Measurements from ENCODE around the gene SDHC. TPM values are rescaled to one million over a fixed set of nuclear protein-coding genes. Genes with fewer than 3 reads are reported as not detected.

The SDHC gene
- polyA plus RNA-seq, 1 of the 3 experiments (the other 2 are of a cell fraction) = 195 TPM

DNA sequence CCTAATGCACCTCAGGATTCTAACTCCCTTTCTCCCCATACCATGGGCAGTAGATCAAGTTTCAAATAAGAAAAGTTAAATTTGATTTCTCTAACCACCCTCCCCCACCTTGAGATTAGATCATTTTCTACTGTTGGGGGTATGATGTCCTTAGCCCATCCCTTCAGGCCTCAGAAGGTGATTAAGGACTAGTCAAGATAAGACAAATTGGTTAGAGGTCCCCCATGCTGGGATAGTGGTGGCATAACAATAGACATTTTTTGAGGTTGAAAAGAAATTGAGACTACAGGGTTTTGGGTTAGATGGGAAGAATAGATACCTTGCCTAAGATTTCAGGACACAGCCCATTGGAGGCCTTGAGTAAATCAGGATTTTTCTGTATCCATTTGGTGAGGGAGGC lies 51.0 kb downstream of the SDHC start:
- H3K36me3 ChIP-seq (replicated peaks in 1 of 2; ENCODE audit: control insufficient read depth in 1 of 2, insufficient read depth in 2 of 2, low read length in 1 of 2) = peaks cover 22 to 33% of the 10 kb centered on the region in 2 experiments
- CTCF ChIA-PET = no interaction called here
- no peaks in the 10 kb centered on the region for H3K9me2 ChIP-seq
- H3K9ac ChIP-seq = no peak overlapping the region
- no peak for DNase-seq
- POLR2A ChIA-PET = no interaction called here
- H3K4me1 ChIP-seq (ENCODE audit: control insufficient read depth in 1 of 2, insufficient read depth in 2 of 2, low read depth in 1 of 2, low read length in 1 of 2) = 0 out of 4 replicates have a peak, but pooled peaks cover 0 to 2% of the 10 kb centered on the region in 2 experiments
- H3F3A ChIP-seq (replicated peaks; ENCODE audit: insufficient read depth) = peaks cover 5% of the 10 kb centered on the region
- no peaks in the 10 kb centered on the region for H4K20me1 ChIP-seq (ENCODE audit: insufficient read depth)
- TF ChIP-seq GABPA (IDR thresholded peaks at IDR 0.05; ENCODE audit: low read depth) (no peak), POLR2AphosphoS5 (IDR thresholded peaks at IDR 0.05; ENCODE audit: low read depth, low read length) (no peak), MXI1 (IDR thresholded peaks at IDR 0.05; ENCODE audit: low read depth, low read length) (no peak), JUND (IDR thresholded peaks at IDR 0.05) (no peak), GATA2 (CRISPR knock-in tag; IDR thresholded peaks at IDR 0.05) (no peak), RAD21 (IDR thresholded peaks at IDR 0.05; ENCODE audit: low read length) (no peak), CHD2 (IDR thresholded peaks at IDR 0.05; ENCODE audit: low read length, partially characterized antibody) (no peak), FOXM1 (IDR thresholded peaks at IDR 0.05; ENCODE audit: low read depth) (no peak), MEF2A (IDR thresholded peaks at IDR 0.05; ENCODE audit: borderline replicate concordance, low read depth) (no peak), RCOR1 (IDR thresholded peaks at IDR 0.05; ENCODE audit: low read length) (no peak), NRF1 (IDR thresholded peaks at IDR 0.05; ENCODE audit: low read depth, low read length) (no peak), SIN3A (IDR thresholded peaks at IDR 0.05; ENCODE audit: borderline replicate concordance, low read depth, low read length) (no peak), TAF1 (IDR thresholded peaks at IDR 0.05; ENCODE audit: borderline replicate concordance, low read depth, low read length) (no peak)
- TF ChIP-seq, protein P1, sequence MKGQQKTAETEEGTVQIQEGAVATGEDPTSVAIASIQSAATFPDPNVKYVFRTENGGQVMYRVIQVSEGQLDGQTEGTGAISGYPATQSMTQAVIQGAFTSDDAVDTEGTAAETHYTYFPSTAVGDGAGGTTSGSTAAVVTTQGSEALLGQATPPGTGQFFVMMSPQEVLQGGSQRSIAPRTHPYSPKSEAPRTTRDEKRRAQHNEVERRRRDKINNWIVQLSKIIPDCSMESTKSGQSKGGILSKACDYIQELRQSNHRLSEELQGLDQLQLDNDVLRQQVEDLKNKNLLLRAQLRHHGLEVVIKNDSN (IDR thresholded peaks at IDR 0.05; ENCODE audit: borderline replicate concordance, low read depth) = no peak
- TF ChIP-seq, protein P2, sequence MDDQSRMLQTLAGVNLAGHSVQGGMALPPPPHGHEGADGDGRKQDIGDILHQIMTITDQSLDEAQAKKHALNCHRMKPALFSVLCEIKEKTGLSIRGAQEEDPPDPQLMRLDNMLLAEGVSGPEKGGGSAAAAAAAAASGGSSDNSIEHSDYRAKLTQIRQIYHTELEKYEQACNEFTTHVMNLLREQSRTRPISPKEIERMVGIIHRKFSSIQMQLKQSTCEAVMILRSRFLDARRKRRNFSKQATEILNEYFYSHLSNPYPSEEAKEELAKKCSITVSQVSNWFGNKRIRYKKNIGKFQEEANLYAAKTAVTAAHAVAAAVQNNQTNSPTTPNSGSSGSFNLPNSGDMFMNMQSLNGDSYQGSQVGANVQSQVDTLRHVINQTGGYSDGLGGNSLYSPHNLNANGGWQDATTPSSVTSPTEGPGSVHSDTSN (IDR thresholded peaks at IDR 0.05) = no peak
- TF ChIP-seq, protein P3, sequence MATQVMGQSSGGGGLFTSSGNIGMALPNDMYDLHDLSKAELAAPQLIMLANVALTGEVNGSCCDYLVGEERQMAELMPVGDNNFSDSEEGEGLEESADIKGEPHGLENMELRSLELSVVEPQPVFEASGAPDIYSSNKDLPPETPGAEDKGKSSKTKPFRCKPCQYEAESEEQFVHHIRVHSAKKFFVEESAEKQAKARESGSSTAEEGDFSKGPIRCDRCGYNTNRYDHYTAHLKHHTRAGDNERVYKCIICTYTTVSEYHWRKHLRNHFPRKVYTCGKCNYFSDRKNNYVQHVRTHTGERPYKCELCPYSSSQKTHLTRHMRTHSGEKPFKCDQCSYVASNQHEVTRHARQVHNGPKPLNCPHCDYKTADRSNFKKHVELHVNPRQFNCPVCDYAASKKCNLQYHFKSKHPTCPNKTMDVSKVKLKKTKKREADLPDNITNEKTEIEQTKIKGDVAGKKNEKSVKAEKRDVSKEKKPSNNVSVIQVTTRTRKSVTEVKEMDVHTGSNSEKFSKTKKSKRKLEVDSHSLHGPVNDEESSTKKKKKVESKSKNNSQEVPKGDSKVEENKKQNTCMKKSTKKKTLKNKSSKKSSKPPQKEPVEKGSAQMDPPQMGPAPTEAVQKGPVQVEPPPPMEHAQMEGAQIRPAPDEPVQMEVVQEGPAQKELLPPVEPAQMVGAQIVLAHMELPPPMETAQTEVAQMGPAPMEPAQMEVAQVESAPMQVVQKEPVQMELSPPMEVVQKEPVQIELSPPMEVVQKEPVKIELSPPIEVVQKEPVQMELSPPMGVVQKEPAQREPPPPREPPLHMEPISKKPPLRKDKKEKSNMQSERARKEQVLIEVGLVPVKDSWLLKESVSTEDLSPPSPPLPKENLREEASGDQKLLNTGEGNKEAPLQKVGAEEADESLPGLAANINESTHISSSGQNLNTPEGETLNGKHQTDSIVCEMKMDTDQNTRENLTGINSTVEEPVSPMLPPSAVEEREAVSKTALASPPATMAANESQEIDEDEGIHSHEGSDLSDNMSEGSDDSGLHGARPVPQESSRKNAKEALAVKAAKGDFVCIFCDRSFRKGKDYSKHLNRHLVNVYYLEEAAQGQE (IDR thresholded peaks at IDR 0.05; ENCODE audit: low read depth, low read length) = no peak
- TF ChIP-seq, protein P4, sequence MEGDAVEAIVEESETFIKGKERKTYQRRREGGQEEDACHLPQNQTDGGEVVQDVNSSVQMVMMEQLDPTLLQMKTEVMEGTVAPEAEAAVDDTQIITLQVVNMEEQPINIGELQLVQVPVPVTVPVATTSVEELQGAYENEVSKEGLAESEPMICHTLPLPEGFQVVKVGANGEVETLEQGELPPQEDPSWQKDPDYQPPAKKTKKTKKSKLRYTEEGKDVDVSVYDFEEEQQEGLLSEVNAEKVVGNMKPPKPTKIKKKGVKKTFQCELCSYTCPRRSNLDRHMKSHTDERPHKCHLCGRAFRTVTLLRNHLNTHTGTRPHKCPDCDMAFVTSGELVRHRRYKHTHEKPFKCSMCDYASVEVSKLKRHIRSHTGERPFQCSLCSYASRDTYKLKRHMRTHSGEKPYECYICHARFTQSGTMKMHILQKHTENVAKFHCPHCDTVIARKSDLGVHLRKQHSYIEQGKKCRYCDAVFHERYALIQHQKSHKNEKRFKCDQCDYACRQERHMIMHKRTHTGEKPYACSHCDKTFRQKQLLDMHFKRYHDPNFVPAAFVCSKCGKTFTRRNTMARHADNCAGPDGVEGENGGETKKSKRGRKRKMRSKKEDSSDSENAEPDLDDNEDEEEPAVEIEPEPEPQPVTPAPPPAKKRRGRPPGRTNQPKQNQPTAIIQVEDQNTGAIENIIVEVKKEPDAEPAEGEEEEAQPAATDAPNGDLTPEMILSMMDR (IDR thresholded peaks at IDR 0.05) = no peak
- TF ChIP-seq, protein P5, sequence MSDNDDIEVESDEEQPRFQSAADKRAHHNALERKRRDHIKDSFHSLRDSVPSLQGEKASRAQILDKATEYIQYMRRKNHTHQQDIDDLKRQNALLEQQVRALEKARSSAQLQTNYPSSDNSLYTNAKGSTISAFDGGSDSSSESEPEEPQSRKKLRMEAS (IDR thresholded peaks at IDR 0.05; ENCODE audit: low read depth) = no peak
- H3K4me2 ChIP-seq = no peak overlapping the region
- no peak overlapping the region for H3K27ac ChIP-seq (ENCODE audit: low read depth in 2 of 2, low read length in 1 of 2)
- no peaks in the 10 kb centered on the region for H3K79me2 ChIP-seq (ENCODE audit: insufficient read depth)
- H3K9me3 ChIP-seq = no peaks in the 10 kb centered on the region
- H2AFZ ChIP-seq (ENCODE audit: low read depth) = no peak overlapping the region
- H3K4me3 ChIP-seq (ENCODE audit: low read depth in 2 of 2, low read length in 1 of 2) = no peak overlapping the region
- H3K27me3 ChIP-seq (ENCODE audit: insufficient read depth) = no peaks in the 10 kb centered on the region

Measured in SK-N-SH (cell line).